Colonic mucosa (tissue), 4 donors: Measurements from ENCODE around the gene KCNA10. TPM values are rescaled to one million over a fixed set of nuclear protein-coding genes. Genes with fewer than 3 reads are reported as not detected.

Experiments
- DNase-seq: peaks from one replicate; pipeline ENCODE4 v3.0.0-alpha.2; 2020
- H3K27ac ChIP-seq: fragments of 200-600 bp; one replicate; pipeline ENCODE4 v1.8.0; 2021
- H3K27me3 ChIP-seq: fragments of 200-600 bp; one replicate; pipeline ENCODE4 v1.8.0; 2021
- H3K36me3 ChIP-seq: fragments of 200-600 bp; one replicate; pipeline ENCODE4 v1.8.0; 2021
- H3K4me1 ChIP-seq: fragments of 200-600 bp; one replicate; pipeline ENCODE4 v1.8.0; 2021; ENCODE audit warnings: mild to moderate bottlenecking
- H3K4me3 ChIP-seq: fragments of 200-600 bp; one replicate; pipeline ENCODE4 v1.8.0; 2021
- H3K9ac ChIP-seq, 2 donors: one replicate each; pipeline ENCODE4 v1.7.0; 2013; ENCODE audit warnings: control low read depth in 2 of 2, low read depth in 2 of 2, low read length in 2 of 2
- H3K9me3 ChIP-seq: fragments of 200-600 bp; one replicate; pipeline ENCODE4 v1.8.0; 2021
- intact Hi-C: fragments of 100-400 bp; cut with DNase I; formaldehyde crosslinking; loops from one replicate; pipeline ENCODE4 v1.14.1; 2022
- total RNA-seq, 2 donors: library from RNA; stranded (reverse); fragmentation: NEBNext Ultra II Directional in 1 of 2; extraction: Animal tissue kit (Norgen Biotek cat#: 25700) in 1 of 2; gene quantifications; one replicate each; pipeline ENCODE4 v1.2.1, GENCODE V29; 2021
- TF ChIP-seq, protein P1 (sequence below): fragments of 200-600 bp; IDR thresholded peaks from one replicate; pipeline ENCODE4 v1.8.0; 2022; ENCODE audit warnings: antibody characterized with exemption, mild to moderate bottlenecking
- donor health status: healthy.
- donor health status: DM: no; HTN: no; CAD: no.
- donor health status: DM: no; HTN: no; CAD: no.

KCNA10 gene
- total RNA-seq, 2 donors from 2014 or later, result not detected

GRCh38 chr1:110480356-110481096 is 38.4 kb downstream of the KCNA10 start:
- Histone ChIP-seq H3K9me3 (no peaks in the 10 kb centered on the region), H3K4me3 (no peak overlapping the region), H3K27ac (no peak overlapping the region), H3K9ac (no peak overlapping the region), H3K27me3 (no peaks in the 10 kb centered on the region), H3K4me1 (no peaks in the 10 kb centered on the region), H3K36me3 (no peaks in the 10 kb centered on the region)
- intact Hi-C loops, result no loop called here
- TF ChIP-seq, protein P1, sequence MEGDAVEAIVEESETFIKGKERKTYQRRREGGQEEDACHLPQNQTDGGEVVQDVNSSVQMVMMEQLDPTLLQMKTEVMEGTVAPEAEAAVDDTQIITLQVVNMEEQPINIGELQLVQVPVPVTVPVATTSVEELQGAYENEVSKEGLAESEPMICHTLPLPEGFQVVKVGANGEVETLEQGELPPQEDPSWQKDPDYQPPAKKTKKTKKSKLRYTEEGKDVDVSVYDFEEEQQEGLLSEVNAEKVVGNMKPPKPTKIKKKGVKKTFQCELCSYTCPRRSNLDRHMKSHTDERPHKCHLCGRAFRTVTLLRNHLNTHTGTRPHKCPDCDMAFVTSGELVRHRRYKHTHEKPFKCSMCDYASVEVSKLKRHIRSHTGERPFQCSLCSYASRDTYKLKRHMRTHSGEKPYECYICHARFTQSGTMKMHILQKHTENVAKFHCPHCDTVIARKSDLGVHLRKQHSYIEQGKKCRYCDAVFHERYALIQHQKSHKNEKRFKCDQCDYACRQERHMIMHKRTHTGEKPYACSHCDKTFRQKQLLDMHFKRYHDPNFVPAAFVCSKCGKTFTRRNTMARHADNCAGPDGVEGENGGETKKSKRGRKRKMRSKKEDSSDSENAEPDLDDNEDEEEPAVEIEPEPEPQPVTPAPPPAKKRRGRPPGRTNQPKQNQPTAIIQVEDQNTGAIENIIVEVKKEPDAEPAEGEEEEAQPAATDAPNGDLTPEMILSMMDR, result no peak
- no peak for DNase-seq

- Histone ChIP-seq H3K9ac (no peak overlapping the region), H3K27me3 (no peaks in the 10 kb centered on the region), H3K4me1 (no peaks in the 10 kb centered on the region), H3K36me3 (no peaks in the 10 kb centered on the region), H3K27ac (no peak overlapping the region), H3K9me3 (no peaks in the 10 kb centered on the region), H3K4me3 (no peak overlapping the region)
- TF ChIP-seq, protein P1, result no peak
- peak; percentile 56 for DNase-seq
- intact Hi-C loops, result no loop called here
Measured at GRCh38 chr1:110478886-110479285, 40.1 kb downstream of the KCNA10 start.

DNA sequence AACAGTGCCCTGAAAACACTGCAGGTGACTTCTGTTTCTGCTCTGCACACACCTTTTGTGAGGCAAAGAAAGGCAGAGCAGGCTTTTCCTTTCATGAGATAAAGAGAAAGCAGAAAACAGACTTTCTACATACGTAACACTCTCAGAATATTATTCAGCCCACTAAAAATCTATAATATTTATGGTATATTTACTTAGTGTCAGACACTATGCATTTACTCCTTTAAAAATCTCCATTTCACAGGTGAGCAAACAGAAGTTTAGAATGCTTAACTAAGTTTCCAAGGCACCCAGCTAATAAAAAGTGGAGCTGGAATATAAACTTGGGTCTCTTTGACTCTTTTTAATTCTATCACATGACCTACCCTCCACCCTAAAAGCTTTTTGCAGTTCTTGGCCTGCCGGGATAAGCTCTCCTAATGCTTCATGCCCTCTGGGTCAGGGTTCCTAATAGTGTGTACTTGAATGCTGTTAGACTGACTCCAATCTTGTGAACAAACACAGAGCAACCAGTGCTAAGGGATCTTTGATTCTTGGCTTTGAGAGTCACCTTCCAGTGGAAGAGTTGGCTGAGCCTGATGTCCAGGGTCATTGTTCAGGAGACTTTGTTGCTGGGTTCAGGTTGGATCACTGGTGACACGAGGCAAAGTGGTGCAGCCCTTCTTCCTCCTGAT is 40.9 kb downstream of the KCNA10 start:
- Histone ChIP-seq H3K9ac (no peak overlapping the region), H3K9me3 (no peaks in the 10 kb centered on the region), H3K27ac (no peak overlapping the region), H3K4me1 (no peaks in the 10 kb centered on the region), H3K36me3 (no peaks in the 10 kb centered on the region), H3K4me3 (no peak overlapping the region), H3K27me3 (no peaks in the 10 kb centered on the region)
- DNase-seq, result no peak
- TF ChIP-seq, protein P1, result no peak
- intact Hi-C loops, result no loop called here

GRCh38 chr1:110477445-110477957 is 41.5 kb downstream of the KCNA10 start:
- no peaks in the 10 kb centered on the region for H3K36me3 ChIP-seq
- peak; percentile 25 for DNase-seq
- H3K9me3 ChIP-seq, result no peaks in the 10 kb centered on the region
- H3K4me1 ChIP-seq, result no peaks in the 10 kb centered on the region
- intact Hi-C loops, result no loop called here
- no peak overlapping the region for H3K4me3 ChIP-seq
- H3K27me3 ChIP-seq, result no peaks in the 10 kb centered on the region
- H3K27ac ChIP-seq, result no peak overlapping the region
- TF ChIP-seq, protein P1, result no peak
- no peak overlapping the region for H3K9ac ChIP-seq

DNA sequence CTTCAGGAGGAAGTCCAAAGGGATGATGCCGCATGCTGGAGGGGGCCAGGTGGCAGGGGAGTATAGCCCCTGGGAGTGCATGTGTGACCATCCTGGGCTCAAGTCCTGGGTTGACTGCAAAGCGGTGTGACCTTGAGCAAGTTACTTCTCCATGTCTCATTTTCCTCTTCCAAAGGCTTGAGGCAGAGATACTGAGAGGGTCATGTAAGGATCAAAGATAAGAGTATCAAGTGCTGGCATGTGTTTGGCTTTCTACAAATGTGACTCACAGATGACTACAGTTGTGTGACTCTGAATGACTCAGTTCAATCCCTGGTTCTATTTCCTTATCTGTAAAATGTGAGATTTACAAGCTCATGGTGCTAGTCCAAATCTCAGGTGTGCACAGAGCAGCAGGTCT is 41.9 kb downstream of the KCNA10 start:
- no peak overlapping the region for H3K27ac ChIP-seq
- H3K27me3 ChIP-seq, result no peaks in the 10 kb centered on the region
- no peaks in the 10 kb centered on the region for H3K9me3 ChIP-seq
- H3K9ac ChIP-seq, result no peak overlapping the region
- no peaks in the 10 kb centered on the region for H3K36me3 ChIP-seq
- intact Hi-C loops, result no loop called here
- peak; percentile 25 for DNase-seq
- no peak overlapping the region for H3K4me3 ChIP-seq
- TF ChIP-seq, protein P1, result no peak
- H3K4me1 ChIP-seq, result no peaks in the 10 kb centered on the region
